IPS-15b (cell line): Measurements from ENCODE around the gene MUC2.

Experiments
- H3K27me3 ChIP-seq: one replicate; pipeline ENCODE4 v1.6.1; 2013; ENCODE audit warnings: low read length; ENCODE audit not compliant: control insufficient read depth, insufficient read depth
- H3K36me3 ChIP-seq: one replicate; pipeline ENCODE4 v1.6.1; 2013; ENCODE audit warnings: low read length; ENCODE audit not compliant: control insufficient read depth, insufficient read depth
- H3K4me1 ChIP-seq: one replicate; pipeline ENCODE4 v1.6.1; 2013; ENCODE audit warnings: mild to moderate bottlenecking, low read length; ENCODE audit not compliant: control insufficient read depth, insufficient read depth
- H3K4me3 ChIP-seq: one replicate; pipeline ENCODE4 v1.5.1; 2013; ENCODE audit warnings: low read depth, low read length
- H3K9ac ChIP-seq: one replicate; pipeline ENCODE4 v1.6.1; 2013; ENCODE audit warnings: low read depth, mild to moderate bottlenecking, low read length
- H3K9me3 ChIP-seq: one replicate; pipeline ENCODE4 v1.6.1; 2013; ENCODE audit warnings: mild to moderate bottlenecking, low read length; ENCODE audit not compliant: control insufficient read depth, insufficient read depth

Gene MUC2

DNA sequence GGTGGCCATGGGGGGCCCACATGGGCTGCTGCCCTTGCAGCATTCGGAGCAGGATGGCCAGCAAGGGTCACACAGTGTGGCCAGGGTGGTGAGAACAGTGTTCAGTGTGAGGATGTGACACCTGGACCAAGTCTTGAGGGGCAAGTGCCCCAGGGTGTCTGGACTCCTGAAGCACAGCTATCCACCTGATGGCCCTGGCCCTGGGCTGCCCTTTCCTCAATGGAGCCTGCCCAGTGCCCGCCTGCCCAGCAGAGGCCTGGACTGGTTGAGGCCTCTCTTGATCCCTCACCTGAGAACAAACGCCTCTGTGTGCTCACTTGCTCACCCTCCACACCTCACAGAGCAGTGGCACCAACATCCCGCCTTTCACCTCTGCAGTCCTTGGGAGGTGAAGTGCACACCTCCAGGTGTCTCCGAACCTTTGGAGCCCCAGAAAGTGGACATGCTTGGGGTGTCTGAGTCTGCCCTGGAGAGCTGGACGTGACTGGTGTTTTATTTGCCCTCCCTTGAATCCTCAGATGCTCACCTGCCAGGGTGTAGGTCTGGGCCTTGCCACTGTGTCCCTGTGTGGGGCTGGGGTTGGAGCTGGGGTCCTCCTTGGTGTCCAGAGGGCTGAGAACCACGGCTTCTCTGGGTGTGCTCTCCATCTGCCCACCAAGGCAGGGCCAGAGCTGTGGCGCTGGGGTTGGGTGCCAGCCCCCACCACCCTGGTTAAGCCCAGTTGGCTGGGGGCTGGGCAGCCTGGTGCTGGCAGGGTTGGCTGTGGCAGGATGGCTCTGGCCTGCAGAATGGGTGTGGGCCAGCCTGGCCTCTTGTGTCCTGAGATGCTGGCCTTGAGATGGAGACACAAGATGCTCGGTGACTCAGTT lies 3.8 kb upstream of the MUC2 start:
- Histone ChIP-seq H3K27me3 (no peaks in the 10 kb centered on the region), H3K9me3 (no peaks in the 10 kb centered on the region), H3K9ac (no peak overlapping the region), H3K4me3 (no peak overlapping the region), H3K36me3 (no peaks in the 10 kb centered on the region), H3K4me1 (no peaks in the 10 kb centered on the region)

GRCh38 chr11:1071571-1072115 lies 3.0 kb upstream of the MUC2 start:
- H3K27me3 ChIP-seq: no peaks in the 10 kb centered on the region
- no peaks in the 10 kb centered on the region for H3K4me1 ChIP-seq
- no peak overlapping the region for H3K4me3 ChIP-seq
- H3K9me3 ChIP-seq: no peaks in the 10 kb centered on the region
- no peak overlapping the region for H3K9ac ChIP-seq
- H3K36me3 ChIP-seq: no peaks in the 10 kb centered on the region

- Histone ChIP-seq H3K4me1 (no peaks in the 10 kb centered on the region), H3K9ac (no peak overlapping the region), H3K36me3 (no peaks in the 10 kb centered on the region), H3K9me3 (no peaks in the 10 kb centered on the region), H3K4me3 (no peak overlapping the region), H3K27me3 (no peaks in the 10 kb centered on the region)
These were observed 2.4 kb upstream of the MUC2 start for GRCh38 chr11:1072116-1072820.

GRCh38 chr11:1072821-1073231 lies 1.8 kb upstream of the MUC2 start:
- H3K36me3 ChIP-seq: no peaks in the 10 kb centered on the region
- no peak overlapping the region for H3K4me3 ChIP-seq
- H3K4me1 ChIP-seq: no peaks in the 10 kb centered on the region
- H3K9ac ChIP-seq: no peak overlapping the region
- no peaks in the 10 kb centered on the region for H3K27me3 ChIP-seq
- H3K9me3 ChIP-seq: no peaks in the 10 kb centered on the region

- Histone ChIP-seq H3K27me3 (no peaks in the 10 kb centered on the region), H3K36me3 (no peaks in the 10 kb centered on the region), H3K9ac (no peak overlapping the region)
These were observed 1.4 kb upstream of the MUC2 start for GRCh38 chr11:1073261-1073724.

DNA sequence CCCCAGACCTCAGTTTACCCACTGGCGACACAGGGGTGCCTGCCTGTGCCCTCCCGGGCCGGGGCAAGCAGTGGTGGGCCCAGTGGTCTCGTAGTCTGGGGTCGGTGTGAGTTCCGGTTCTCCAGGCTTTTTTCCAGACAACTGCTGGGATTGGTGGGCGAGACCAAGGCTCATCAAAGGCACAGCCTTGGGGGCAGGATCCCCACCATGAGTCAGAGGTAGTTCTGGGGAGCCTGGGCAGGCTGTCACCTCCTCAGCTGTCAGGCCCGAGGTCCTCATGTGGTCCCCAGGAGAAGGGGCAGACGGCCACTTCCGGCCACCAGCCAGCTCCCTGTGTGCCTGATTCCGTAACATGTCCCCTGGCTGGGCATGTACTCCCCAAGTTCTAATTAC lies 827 bp upstream of the MUC2 start:
- Histone ChIP-seq H3K9me3 (no peaks in the 10 kb centered on the region), H3K27me3 (no peaks in the 10 kb centered on the region), H3K4me1 (no peaks in the 10 kb centered on the region), H3K36me3 (no peaks in the 10 kb centered on the region), H3K9ac (no peak overlapping the region), H3K4me3 (no peak overlapping the region)

More at GRCh38 chr11:1073261-1073724, 1.4 kb upstream of the MUC2 start:
- H3K9me3 ChIP-seq: no peaks in the 10 kb centered on the region
- H3K4me3 ChIP-seq: no peak overlapping the region
- no peaks in the 10 kb centered on the region for H3K4me1 ChIP-seq

GRCh38 chr11:1075341-1075911 lies 752 bp downstream of the MUC2 start:
- no peaks in the 10 kb centered on the region for H3K4me1 ChIP-seq
- H3K9ac ChIP-seq: no peak overlapping the region
- H3K36me3 ChIP-seq: no peaks in the 10 kb centered on the region
- no peaks in the 10 kb centered on the region for H3K27me3 ChIP-seq
- no peaks in the 10 kb centered on the region for H3K9me3 ChIP-seq
- H3K4me3 ChIP-seq: no peak overlapping the region

- H3K9ac ChIP-seq: no peak overlapping the region
- H3K9me3 ChIP-seq: no peaks in the 10 kb centered on the region
- H3K4me1 ChIP-seq: no peaks in the 10 kb centered on the region
- no peaks in the 10 kb centered on the region for H3K27me3 ChIP-seq
- H3K36me3 ChIP-seq: no peaks in the 10 kb centered on the region
- no peak overlapping the region for H3K4me3 ChIP-seq
These were observed 1.5 kb downstream of the MUC2 start for GRCh38 chr11:1076061-1076665.

DNA sequence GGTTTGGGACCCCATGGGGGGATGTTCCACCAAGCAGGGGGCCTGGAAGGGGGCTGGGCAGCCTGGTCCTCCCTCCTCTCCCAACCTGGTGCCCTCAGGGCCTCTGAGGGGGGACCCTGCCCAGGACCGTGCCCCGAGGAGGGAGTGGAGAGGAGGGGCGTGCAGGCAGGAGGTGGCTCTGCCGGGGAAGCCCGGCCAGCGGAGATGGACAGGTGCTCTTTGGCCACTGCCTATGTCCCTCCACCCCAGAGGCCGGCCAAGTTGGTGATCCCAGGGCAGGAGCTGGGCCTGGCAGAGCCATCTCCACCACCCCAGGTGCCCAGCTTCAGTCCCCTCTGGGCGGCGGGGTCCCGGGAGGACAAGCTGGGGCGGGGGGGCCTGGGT lies 2.4 kb downstream of the MUC2 start:
- no peaks in the 10 kb centered on the region for H3K36me3 ChIP-seq
- no peaks in the 10 kb centered on the region for H3K4me1 ChIP-seq
- H3K9ac ChIP-seq: no peak overlapping the region
- no peaks in the 10 kb centered on the region for H3K9me3 ChIP-seq
- no peak overlapping the region for H3K4me3 ChIP-seq
- no peaks in the 10 kb centered on the region for H3K27me3 ChIP-seq

GRCh38 chr11:1077417-1078119 lies 2.9 kb downstream of the MUC2 start:
- H3K4me1 ChIP-seq: no peaks in the 10 kb centered on the region

DNA sequence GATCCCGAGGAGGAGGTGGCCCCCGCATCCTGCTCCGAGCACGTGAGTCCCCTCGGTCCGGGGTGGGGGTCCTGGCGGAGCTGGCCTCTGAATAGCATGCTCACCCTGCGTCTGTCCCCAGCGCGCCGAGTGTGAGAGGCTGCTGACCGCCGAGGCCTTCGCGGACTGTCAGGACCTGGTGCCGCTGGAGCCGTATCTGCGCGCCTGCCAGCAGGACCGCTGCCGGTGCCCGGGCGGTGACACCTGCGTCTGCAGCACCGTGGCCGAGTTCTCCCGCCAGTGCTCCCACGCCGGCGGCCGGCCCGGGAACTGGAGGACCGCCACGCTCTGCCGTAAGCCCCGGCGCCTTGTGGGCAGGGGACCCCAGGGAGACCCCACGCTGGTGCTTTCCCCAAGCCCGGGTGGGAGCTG lies 3.5 kb downstream of the MUC2 start:
- no peak overlapping the region for H3K9ac ChIP-seq
- no peaks in the 10 kb centered on the region for H3K9me3 ChIP-seq
- H3K27me3 ChIP-seq: no peaks in the 10 kb centered on the region
- H3K4me3 ChIP-seq: no peak overlapping the region
- no peaks in the 10 kb centered on the region for H3K36me3 ChIP-seq
- H3K4me1 ChIP-seq: no peaks in the 10 kb centered on the region

More at GRCh38 chr11:1077417-1078119, 2.9 kb downstream of the MUC2 start:
- no peaks in the 10 kb centered on the region for H3K9me3 ChIP-seq
- no peak overlapping the region for H3K9ac ChIP-seq
- H3K4me3 ChIP-seq: no peak overlapping the region
- no peaks in the 10 kb centered on the region for H3K27me3 ChIP-seq
- no peaks in the 10 kb centered on the region for H3K36me3 ChIP-seq
